Gastroesophageal sphincter (tissue), 3 donors: Measurements from ENCODE around the gene ANKRD17.

Experiments
- EP300 ChIP-seq: sonication (generic); formaldehyde crosslinking; IDR thresholded peaks from one replicate; pipeline ENCODE4 v1.6.1; 2017; ENCODE audit warnings: antibody characterized with exemption, mild to moderate bottlenecking
- POLR2A ChIP-seq, 2 donors: fragments of 450-650 bp; IDR thresholded peaks; one replicate each; pipeline ENCODE4 v1.6.1; 2017; ENCODE audit warnings: antibody characterized with exemption in 2 of 2, mild to moderate bottlenecking in 2 of 2, moderate library complexity in 1 of 2
- POLR2AphosphoS5 ChIP-seq: sonication (generic); formaldehyde crosslinking; IDR thresholded peaks from one replicate; pipeline ENCODE4 v1.6.1; 2017; ENCODE audit warnings: antibody characterized with exemption
- TF ChIP-seq, protein P1 (sequence below), 4 experiments: fragments of 200-600 bp in 2 of 4; fragments of 450-650 bp in 2 of 4; sonication (generic) in 1 of 4; IDR thresholded peaks; one replicate each; pipeline ENCODE4 v1.5.1; 2017 to 2019; ENCODE audit warnings: antibody characterized with exemption in 4 of 4, mild to moderate bottlenecking in 2 of 4, moderate library complexity in 2 of 4

DNA sequence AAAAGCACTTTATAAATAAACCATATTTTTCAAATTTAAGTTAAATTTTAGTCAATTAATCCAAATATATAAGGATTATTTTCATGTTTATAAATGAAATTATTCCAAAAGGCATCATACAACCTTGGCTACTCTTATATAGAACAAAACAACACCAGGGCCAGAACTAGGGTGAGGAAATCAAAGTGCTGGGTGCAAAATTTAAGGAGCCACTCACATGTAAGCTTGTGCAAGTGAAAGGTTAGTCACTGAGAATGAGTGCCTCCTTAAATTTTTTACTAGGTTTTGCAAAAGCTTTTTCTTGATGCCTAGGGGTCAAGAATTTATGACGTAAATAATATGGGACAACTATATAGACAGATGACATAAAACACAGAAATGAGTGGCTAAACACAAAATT is 105.7 kb downstream of the ANKRD17 start:
- TF ChIP-seq POLR2AphosphoS5 (no peak), POLR2A (IDR thresholded peaks at IDR 0.05) (no peak), EP300 (no peak)
- TF ChIP-seq, protein P1, sequence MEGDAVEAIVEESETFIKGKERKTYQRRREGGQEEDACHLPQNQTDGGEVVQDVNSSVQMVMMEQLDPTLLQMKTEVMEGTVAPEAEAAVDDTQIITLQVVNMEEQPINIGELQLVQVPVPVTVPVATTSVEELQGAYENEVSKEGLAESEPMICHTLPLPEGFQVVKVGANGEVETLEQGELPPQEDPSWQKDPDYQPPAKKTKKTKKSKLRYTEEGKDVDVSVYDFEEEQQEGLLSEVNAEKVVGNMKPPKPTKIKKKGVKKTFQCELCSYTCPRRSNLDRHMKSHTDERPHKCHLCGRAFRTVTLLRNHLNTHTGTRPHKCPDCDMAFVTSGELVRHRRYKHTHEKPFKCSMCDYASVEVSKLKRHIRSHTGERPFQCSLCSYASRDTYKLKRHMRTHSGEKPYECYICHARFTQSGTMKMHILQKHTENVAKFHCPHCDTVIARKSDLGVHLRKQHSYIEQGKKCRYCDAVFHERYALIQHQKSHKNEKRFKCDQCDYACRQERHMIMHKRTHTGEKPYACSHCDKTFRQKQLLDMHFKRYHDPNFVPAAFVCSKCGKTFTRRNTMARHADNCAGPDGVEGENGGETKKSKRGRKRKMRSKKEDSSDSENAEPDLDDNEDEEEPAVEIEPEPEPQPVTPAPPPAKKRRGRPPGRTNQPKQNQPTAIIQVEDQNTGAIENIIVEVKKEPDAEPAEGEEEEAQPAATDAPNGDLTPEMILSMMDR (IDR thresholded peaks at IDR 0.05): no peak
